WI38 (cell line): ENCODE results near the gene MUC2.

ENCODE experiments used
- H3K4me3 ChIP-seq: 2 replicates; pipeline ENCODE4 v1.5.1; 2011; ENCODE audit warnings: low read depth, mild to moderate bottlenecking, control low read depth, low read length
- TF ChIP-seq, protein P1 (sequence below): IDR thresholded peaks from 2 replicates; pipeline ENCODE4 v1.5.1; 2012; ENCODE audit warnings: low read depth, mild to moderate bottlenecking, control low read depth, low read length

Gene MUC2

DNA sequence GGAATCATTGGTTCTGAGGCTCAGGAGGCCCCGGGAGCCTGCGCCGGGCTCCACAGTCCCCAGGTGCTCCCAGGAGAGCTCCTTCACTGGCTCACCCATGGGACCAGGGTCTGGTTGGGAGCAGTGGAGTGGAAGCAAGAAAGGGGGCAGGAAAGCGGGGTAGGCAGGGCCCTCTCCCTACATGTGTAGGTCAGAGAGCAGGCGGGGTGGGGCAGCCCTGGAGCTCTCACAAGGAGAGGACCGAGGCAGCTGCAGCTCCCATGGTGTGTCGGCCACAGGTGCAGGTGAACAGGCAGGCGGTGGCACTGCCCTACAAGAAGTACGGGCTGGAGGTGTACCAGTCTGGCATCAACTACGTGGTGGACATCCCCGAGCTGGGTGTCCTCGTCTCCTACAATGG is 28.3 kb downstream of the MUC2 start:
- no peak overlapping the region for H3K4me3 ChIP-seq
- TF ChIP-seq, protein P1, sequence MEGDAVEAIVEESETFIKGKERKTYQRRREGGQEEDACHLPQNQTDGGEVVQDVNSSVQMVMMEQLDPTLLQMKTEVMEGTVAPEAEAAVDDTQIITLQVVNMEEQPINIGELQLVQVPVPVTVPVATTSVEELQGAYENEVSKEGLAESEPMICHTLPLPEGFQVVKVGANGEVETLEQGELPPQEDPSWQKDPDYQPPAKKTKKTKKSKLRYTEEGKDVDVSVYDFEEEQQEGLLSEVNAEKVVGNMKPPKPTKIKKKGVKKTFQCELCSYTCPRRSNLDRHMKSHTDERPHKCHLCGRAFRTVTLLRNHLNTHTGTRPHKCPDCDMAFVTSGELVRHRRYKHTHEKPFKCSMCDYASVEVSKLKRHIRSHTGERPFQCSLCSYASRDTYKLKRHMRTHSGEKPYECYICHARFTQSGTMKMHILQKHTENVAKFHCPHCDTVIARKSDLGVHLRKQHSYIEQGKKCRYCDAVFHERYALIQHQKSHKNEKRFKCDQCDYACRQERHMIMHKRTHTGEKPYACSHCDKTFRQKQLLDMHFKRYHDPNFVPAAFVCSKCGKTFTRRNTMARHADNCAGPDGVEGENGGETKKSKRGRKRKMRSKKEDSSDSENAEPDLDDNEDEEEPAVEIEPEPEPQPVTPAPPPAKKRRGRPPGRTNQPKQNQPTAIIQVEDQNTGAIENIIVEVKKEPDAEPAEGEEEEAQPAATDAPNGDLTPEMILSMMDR: no peak

DNA sequence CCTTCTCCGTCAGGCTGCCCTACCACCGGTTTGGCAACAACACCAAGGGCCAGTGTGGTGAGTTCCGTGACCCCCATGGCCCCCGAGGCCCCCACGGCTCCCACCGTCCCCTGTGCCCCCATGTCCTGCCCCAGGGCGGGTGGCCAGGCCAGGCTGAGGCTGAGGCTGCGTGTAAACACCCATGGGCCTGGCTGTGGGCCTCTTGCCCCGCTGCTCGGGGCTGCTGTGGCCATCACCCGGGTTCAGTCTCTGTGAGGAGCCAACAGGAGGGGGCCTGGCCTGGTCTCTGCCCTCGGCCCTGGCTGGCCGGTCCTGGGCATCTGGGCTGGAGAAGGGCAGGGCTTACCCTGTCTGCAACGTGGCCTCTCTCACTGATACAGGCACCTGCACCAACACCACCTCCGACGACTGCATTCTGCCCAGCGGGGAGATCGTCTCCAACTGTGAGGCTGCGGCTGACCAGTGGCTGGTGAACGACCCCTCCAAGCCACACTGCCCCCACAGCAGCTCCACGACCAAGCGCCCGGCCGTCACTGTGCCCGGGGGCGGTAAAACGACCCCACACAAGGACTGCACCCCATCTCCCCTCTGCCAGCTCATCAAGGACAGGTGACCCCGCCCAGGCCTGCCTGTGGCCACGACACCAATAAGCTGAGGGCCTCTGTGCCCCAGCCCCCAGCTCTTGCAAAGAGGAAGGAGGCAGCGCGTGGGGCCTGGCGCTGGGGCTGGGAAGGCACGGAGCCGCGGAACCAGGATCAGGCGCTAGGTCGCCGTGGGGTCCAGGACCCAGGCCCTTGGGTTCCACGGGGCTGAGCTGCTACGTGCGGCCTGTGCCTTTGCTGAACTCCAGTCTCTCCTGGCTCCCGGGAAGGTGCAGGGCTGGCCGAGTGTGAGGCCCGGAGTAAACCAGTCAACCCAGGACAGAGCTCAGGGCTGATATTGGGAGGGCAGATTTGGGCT is 29.0 kb downstream of the MUC2 start:
- no peak overlapping the region for H3K4me3 ChIP-seq
- TF ChIP-seq, protein P1: no peak

DNA sequence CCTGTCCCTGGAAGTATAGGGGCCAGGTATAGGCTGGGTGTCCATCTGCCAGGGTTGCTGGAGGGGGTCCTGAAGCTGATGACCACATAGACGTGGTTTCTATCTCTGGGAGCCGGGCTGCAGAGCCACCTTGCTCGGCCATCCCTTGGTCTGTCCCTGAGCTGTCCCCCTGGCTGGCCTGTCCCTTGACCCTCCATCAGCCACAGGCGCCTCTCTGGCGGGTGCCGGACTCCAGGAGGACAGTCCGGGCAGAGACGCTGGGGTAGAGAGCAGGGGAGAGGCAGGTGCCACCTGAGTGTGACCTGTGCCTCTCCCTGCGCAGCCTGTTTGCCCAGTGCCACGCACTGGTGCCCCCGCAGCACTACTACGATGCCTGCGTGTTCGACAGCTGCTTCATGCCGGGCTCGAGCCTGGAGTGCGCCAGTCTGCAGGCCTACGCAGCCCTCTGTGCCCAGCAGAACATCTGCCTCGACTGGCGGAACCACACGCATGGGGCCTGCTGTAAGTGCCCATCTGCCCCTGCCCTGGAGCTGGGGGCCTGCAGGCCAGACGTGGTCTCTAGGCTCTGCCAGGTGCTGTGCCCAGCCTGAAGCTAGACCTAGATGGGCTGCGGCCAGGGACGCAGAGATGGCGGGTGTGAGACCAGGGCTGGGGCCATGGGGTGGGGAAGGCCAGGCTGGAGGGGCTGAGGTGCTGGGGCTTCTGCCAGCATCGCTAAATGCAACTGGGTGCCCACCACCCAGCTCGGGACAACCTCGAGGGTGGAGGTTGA is 29.9 kb downstream of the MUC2 start:
- H3K4me3 ChIP-seq: no peak overlapping the region
- TF ChIP-seq, protein P1: no peak

DNA sequence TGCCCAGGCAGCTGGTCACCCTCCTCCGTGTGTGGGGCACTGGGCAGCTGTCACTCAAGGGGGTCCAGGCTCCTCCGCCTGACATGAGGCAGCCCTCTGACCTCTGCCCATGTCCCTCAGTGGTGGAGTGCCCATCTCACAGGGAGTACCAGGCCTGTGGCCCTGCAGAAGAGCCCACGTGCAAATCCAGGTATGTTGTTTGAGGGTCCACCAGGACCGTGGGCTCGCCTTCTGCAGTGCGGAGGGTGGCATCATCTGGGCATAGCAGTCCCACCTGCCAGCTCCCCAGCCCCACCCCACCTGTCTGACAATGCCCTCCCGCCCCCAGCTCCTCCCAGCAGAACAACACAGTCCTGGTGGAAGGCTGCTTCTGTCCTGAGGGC is 30.5 kb downstream of the MUC2 start:
- H3K4me3 ChIP-seq: no peak overlapping the region
- TF ChIP-seq, protein P1: no peak

DNA sequence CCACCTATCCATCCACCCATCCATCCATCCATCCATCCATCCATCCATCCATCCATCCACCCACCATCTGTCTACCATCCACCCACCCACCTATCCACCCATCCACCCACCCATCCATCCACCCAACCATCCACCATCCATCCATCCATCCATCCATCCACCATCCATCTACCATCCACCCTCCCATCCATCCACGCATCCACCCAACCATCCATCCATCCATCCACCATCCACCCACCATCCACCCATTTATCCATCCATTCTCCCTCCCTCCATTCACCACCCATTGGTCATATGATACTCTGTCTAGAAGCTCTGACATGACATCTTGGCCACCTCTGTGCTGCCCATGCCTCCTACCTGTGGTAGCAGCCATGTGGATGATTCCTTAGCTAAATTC is 31.7 kb downstream of the MUC2 start:
- H3K4me3 ChIP-seq: no peak overlapping the region
- TF ChIP-seq, protein P1: no peak

DNA sequence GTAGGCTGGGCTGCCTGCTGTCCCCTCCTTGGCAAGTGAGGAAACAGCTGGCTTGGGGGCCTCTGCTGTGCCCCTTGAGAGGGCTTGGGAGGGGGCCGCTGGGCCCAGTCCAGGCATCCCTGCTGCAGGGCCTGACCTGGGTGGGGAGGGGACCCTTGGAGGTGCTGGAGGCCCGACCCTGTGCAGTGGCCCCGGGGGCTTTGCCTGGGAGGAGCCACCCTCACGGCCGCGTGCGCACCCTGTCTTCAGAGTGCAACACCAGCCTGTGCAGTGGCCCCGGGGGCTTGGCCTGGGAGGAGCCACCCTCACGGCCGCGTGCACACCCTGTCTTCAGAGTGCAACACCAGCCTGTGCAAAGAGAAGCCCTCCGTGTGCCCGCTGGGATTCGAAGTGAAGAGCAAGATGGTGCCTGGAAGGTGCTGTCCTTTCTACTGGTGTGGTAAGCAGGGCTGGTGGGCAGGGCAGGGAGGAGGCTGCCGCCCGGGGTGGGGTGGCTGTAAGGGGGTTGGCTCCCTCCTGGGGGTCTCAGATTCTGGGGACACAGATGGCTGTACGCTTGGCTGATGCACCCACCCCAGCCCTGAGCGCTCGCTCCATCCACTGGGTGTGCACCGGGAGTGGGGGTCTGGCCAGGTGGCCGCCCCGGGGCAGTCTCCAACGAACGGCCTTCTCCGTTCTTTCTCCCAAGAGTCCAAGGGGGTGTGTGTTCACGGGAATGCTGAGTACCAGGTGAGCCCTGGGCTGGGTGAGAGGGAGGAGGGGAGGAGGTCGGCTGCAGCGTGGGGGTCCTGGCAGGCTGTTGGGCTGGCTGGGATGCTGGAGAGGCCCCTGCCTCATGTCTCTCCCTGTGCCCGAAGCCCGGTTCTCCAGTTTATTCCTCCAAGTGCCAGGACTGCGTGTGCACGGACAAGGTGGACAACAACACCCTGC is 32.9 kb downstream of the MUC2 start:
- H3K4me3 ChIP-seq: no peak overlapping the region
- TF ChIP-seq, protein P1: no peak
